KMS-11 (cell line): ENCODE results near the gene TBC1D9.
"Not testable (repeated sequence)": the region's sequence is repeated elsewhere in the genome, so short reads cannot be mapped to it uniquely, and the experiment has no call there.

Source experiments
- H2AFZ ChIP-seq: fragments of 200-600 bp; sonication (generic); 2 replicates; pipeline ENCODE4 v1.6.1; 2016; ENCODE audit warnings: antibody characterized with exemption, mixed run types, low read depth
- H3K27ac ChIP-seq: fragments of 200-600 bp; sonication (generic); 2 replicates; pipeline ENCODE4 v1.6.1; 2016; ENCODE audit warnings: mild to moderate bottlenecking, mixed run types
- H3K27me3 ChIP-seq: fragments of 200-600 bp; sonication (generic); 2 replicates; pipeline ENCODE4 v1.6.1; 2017; ENCODE audit warnings: mild to moderate bottlenecking, low read depth, mixed run types, moderate library complexity; ENCODE audit not compliant: insufficient read depth
- H3K36me3 ChIP-seq: fragments of 200-600 bp; sonication (generic); 2 replicates; pipeline ENCODE4 v1.6.1; 2017; ENCODE audit warnings: mild to moderate bottlenecking, mixed run types; ENCODE audit not compliant: insufficient read depth
- H3K4me1 ChIP-seq: fragments of 200-600 bp; sonication (generic); 2 replicates; pipeline ENCODE4 v1.6.1; 2016; ENCODE audit warnings: mild to moderate bottlenecking, low read depth, mixed run types; ENCODE audit not compliant: poor library complexity, severe bottlenecking
- H3K4me2 ChIP-seq: fragments of 200-600 bp; sonication (generic); 2 replicates; pipeline ENCODE4 v1.7.0; 2016; ENCODE audit warnings: mild to moderate bottlenecking, mixed run types
- H3K4me3 ChIP-seq: fragments of 200-600 bp; sonication (generic); IDR thresholded peaks from 2 replicates; pipeline ENCODE4 v1.6.1; 2017; ENCODE audit warnings: low read depth, low read length, mixed read lengths; ENCODE audit not compliant: insufficient read depth
- H3K79me2 ChIP-seq: fragments of 200-600 bp; sonication (generic); 2 replicates; pipeline ENCODE4 v1.6.1; 2016; ENCODE audit warnings: low read depth, mixed run types; ENCODE audit not compliant: insufficient read depth
- H3K9ac ChIP-seq: fragments of 200-600 bp; sonication (generic); 2 replicates; pipeline ENCODE4 v1.6.1; 2016; ENCODE audit warnings: mild to moderate bottlenecking, mixed run types
- H4K20me1 ChIP-seq: fragments of 200-600 bp; sonication (generic); 2 replicates; pipeline ENCODE4 v1.6.1; 2016; ENCODE audit warnings: mild to moderate bottlenecking, mixed run types; ENCODE audit not compliant: insufficient read depth
- CTCF ChIP-seq: fragments of 200-600 bp; sonication (generic); conservative IDR thresholded peaks from 2 replicates; pipeline ENCODE4 v1.6.1; 2017; ENCODE audit warnings: low read depth, mild to moderate bottlenecking, antibody characterized with exemption, low read length, moderate library complexity, mixed read lengths

TBC1D9 gene

GRCh38 chr4:140789759-140790158, 33.6 kb upstream of the TBC1D9 start:
- Histone ChIP-seq H3K9ac (no peak overlapping the region), H3K27me3 (no peaks in the 10 kb centered on the region), H2AFZ (no peak overlapping the region), H3K4me2 (no peak overlapping the region), H3K4me1 (no peaks in the 10 kb centered on the region), H3K79me2 (no peaks in the 10 kb centered on the region), H3K27ac (no peak overlapping the region), H3K36me3 (no peaks in the 10 kb centered on the region), H4K20me1 (no peaks in the 10 kb centered on the region), H3K4me3 (no peak overlapping the region)
- no peak for TF ChIP-seq CTCF

- not testable (repeated sequence) for H2AFZ ChIP-seq, H3K4me3 ChIP-seq, H4K20me1 ChIP-seq, H3K27ac ChIP-seq, H3K9ac ChIP-seq, H3K79me2 ChIP-seq, H3K36me3 ChIP-seq, H3K27me3 ChIP-seq, H3K4me2 ChIP-seq, H3K4me1 ChIP-seq
These were observed 26.6 kb upstream of the TBC1D9 start for GRCh38 chr4:140782787-140783186.

GRCh38 chr4:140781596-140781995, 25.4 kb upstream of the TBC1D9 start:
- Histone ChIP-seq H3K4me3 (no peak overlapping the region), H3K4me1 (no peaks in the 10 kb centered on the region), H2AFZ (no peak overlapping the region), H3K79me2 (no peaks in the 10 kb centered on the region), H3K9ac (no peak overlapping the region), H3K27me3 (no peaks in the 10 kb centered on the region), H3K27ac (no peak overlapping the region), H3K4me2 (no peak overlapping the region), H4K20me1 (no peaks in the 10 kb centered on the region), H3K36me3 (no peaks in the 10 kb centered on the region)
- no peak for TF ChIP-seq CTCF

- no peak overlapping the region for H2AFZ ChIP-seq
- H3K4me2 ChIP-seq: no peak overlapping the region
These were observed 21.7 kb upstream of the TBC1D9 start for GRCh38 chr4:140777894-140778293.

GRCh38 chr4:140777386-140777785, 21.2 kb upstream of the TBC1D9 start:
- Histone ChIP-seq H2AFZ (no peak overlapping the region), H3K9ac (no peak overlapping the region), H3K27me3 (no peaks in the 10 kb centered on the region), H3K36me3 (no peaks in the 10 kb centered on the region), H4K20me1 (no peaks in the 10 kb centered on the region), H3K4me2 (no peak overlapping the region), H3K27ac (no peak overlapping the region), H3K4me1 (no peaks in the 10 kb centered on the region), H3K4me3 (no peak overlapping the region), H3K79me2 (no peaks in the 10 kb centered on the region)
- TF ChIP-seq CTCF: no peak

More at GRCh38 chr4:140777894-140778293, 21.7 kb upstream of the TBC1D9 start:
- no peak overlapping the region for H3K27ac ChIP-seq
- H3K4me1 ChIP-seq: no peaks in the 10 kb centered on the region
- no peak for TF ChIP-seq CTCF
- H3K36me3 ChIP-seq: no peaks in the 10 kb centered on the region
- no peak overlapping the region for H3K9ac ChIP-seq
- no peaks in the 10 kb centered on the region for H3K27me3 ChIP-seq
- H3K4me3 ChIP-seq: no peak overlapping the region
- no peaks in the 10 kb centered on the region for H4K20me1 ChIP-seq
- no peaks in the 10 kb centered on the region for H3K79me2 ChIP-seq
